GM06990 (cell line): ENCODE measurements around the gene ITPK1.

Experiments used
- DNase-seq: peaks from one replicate; pipeline ENCODE4 v3.0.0-alpha.2; 2011; ENCODE audit not compliant: insufficient read length; ENCODE audit errors: extremely low read depth
- H3K27me3 ChIP-seq: replicated peaks from 2 replicates; pipeline ENCODE4 v1.6.0; 2011; ENCODE audit warnings: low read length; ENCODE audit not compliant: control insufficient read depth, insufficient read depth
- H3K36me3 ChIP-seq: 2 replicates; pipeline ENCODE4 v1.5.1; 2011; ENCODE audit warnings: low read length; ENCODE audit not compliant: control insufficient read depth, insufficient read depth
- H3K4me3 ChIP-seq: replicated peaks from 2 replicates; pipeline ENCODE4 v1.5.1; 2011; ENCODE audit warnings: low read depth, mild to moderate bottlenecking, control low read depth, low read length
- CTCF ChIP-seq: IDR thresholded peaks from 2 replicates; pipeline ENCODE4 v1.5.1; 2011; ENCODE audit warnings: low read length, control low read depth, mild to moderate bottlenecking, inconsistent platforms; ENCODE audit not compliant: insufficient read depth, poor library complexity, severe bottlenecking

Gene ITPK1

DNA sequence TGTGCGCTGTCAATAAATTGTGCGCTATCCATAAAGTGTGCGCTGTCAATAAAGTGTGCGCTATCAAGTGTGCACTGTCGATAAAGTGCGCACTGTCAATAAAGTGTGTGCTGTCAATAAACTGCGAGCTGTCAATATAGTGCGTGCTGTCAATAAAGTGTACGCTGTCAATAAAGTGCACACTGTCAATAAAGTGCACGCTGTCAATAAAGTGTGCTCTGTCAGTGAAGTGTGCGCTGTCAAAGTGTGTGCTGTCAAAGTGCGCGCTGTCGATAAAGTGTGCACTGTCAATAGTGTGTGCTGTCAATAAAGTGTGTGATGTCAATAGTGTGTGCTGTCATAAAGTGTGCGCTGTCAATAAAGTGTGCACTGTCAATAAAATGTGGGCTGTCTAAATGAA is 195.7 kb downstream of the ITPK1 start:
- no peaks in the 10 kb centered on the region for H3K36me3 ChIP-seq
- no peak for DNase-seq
- no peak overlapping the region for H3K4me3 ChIP-seq
- no peaks in the 10 kb centered on the region; the same call in 1 of the 2 replicates for H3K27me3 ChIP-seq
- no peak for TF ChIP-seq CTCF

DNA sequence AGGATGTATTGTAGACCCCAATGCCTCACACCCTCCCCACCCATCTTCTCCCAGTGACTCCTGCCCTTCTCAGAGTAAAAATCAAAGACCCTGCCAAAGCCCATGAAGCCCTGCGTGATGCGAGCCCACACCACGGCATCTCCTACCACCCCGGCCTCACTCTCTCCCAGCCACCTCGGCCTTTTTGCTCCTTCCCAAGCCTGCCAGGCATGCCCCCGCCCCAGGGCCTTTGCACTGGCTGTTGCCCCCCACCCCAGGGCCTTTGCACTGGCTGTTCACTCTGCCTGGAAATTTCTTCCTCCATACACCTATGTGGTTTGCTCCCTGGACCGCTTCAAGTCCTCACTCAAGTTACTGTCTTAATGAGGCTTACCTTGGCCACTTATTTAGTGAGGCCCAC is 197.8 kb downstream of the ITPK1 start:
- Histone ChIP-seq H3K36me3 (no peaks in the 10 kb centered on the region), H3K4me3 (no peak overlapping the region), H3K27me3 (no peaks in the 10 kb centered on the region; the same call in 1 of the 2 replicates)
- TF ChIP-seq CTCF: no peak
- no peak for DNase-seq

- H3K4me3 ChIP-seq: no peak overlapping the region
- TF ChIP-seq CTCF: no peak
- no peak for DNase-seq
- no peaks in the 10 kb centered on the region; the same call in 1 of the 2 replicates for H3K27me3 ChIP-seq
- H3K36me3 ChIP-seq: no peaks in the 10 kb centered on the region
These were observed 198.4 kb downstream of the ITPK1 start for GRCh38 chr14:92917041-92917940.

DNA sequence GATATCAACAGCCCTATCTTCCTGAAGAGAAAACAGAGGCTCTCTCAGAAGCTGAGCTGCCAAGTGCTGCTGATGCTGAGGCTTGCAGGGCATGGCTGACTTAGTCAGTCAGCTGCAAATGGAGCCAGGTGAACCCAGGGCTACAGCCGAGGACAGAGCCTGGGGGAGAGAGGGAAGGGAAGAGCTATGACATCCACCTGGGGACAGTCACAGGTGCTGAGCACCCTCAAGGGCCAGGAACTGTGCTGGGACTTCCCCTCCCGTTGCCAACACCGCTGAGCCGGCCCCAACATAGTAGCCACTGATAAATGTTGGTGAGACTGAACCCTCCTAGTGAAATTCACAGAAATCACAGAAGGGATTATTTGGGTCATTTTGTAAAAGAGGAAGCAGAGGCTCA is 199.5 kb downstream of the ITPK1 start:
- DNase-seq: no peak
- no peaks in the 10 kb centered on the region; the same call in 1 of the 2 replicates for H3K27me3 ChIP-seq
- H3K4me3 ChIP-seq: no peak overlapping the region
- no peaks in the 10 kb centered on the region for H3K36me3 ChIP-seq
- no peak for TF ChIP-seq CTCF

GRCh38 chr14:92914087-92914656 is 201.6 kb downstream of the ITPK1 start:
- no peak for DNase-seq

More at GRCh38 chr14:92914087-92914656, 201.6 kb downstream of the ITPK1 start:
- no peak overlapping the region for H3K4me3 ChIP-seq
- no peaks in the 10 kb centered on the region; the same call in 1 of the 2 replicates for H3K27me3 ChIP-seq
- no peaks in the 10 kb centered on the region for H3K36me3 ChIP-seq
- no peak for TF ChIP-seq CTCF
